Measurements from ENCODE around the gene RUNDC3A.

DNA sequence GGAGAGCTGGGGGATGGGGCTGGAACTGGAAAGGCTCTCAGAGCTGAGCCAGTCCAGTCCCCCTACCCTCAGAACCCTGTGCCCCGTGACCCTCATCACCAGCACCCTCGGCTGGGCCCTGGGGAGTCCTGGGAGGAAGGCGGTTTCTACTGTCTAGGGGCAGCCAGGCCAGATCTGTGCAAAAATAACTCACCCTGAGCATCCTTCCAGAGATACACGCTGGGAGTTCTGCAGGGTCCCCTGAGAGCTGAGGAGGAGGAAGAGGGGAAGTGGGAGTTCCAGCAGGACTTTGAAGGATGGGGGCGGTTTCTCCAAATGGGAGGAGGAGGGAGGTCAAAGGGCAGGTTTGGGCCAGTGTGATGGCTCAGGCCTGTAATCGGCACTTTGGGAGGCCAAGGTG is 35.4 kb upstream of the RUNDC3A start:
- TF ChIP-seq, protein P1, sequence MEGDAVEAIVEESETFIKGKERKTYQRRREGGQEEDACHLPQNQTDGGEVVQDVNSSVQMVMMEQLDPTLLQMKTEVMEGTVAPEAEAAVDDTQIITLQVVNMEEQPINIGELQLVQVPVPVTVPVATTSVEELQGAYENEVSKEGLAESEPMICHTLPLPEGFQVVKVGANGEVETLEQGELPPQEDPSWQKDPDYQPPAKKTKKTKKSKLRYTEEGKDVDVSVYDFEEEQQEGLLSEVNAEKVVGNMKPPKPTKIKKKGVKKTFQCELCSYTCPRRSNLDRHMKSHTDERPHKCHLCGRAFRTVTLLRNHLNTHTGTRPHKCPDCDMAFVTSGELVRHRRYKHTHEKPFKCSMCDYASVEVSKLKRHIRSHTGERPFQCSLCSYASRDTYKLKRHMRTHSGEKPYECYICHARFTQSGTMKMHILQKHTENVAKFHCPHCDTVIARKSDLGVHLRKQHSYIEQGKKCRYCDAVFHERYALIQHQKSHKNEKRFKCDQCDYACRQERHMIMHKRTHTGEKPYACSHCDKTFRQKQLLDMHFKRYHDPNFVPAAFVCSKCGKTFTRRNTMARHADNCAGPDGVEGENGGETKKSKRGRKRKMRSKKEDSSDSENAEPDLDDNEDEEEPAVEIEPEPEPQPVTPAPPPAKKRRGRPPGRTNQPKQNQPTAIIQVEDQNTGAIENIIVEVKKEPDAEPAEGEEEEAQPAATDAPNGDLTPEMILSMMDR (IDR thresholded peaks at IDR 0.05): no peak
- TF ChIP-seq POLR2A (IDR thresholded peaks at IDR 0.05): no peak

Data from thyroid gland (tissue), 4 donors.